GM18873 (cell line): ENCODE data around the gene AGRP.

Source experiments
- ATAC-seq: cut with Tn5 transposase; IDR thresholded peaks from one replicate; pipeline ENCODE4 v1.9.1; 2021; ENCODE audit warnings: mild to moderate bottlenecking, moderate library complexity, moderate number of reproducible peaks; ENCODE audit not compliant: unreplicated experiment, low FRiP score

AGRP gene

GRCh38 chr16:67464565-67464964 lies 18.8 kb downstream of the AGRP start:
- ATAC-seq = no peak

GRCh38 chr16:67463691-67464090 lies 19.7 kb downstream of the AGRP start:
- no peak for ATAC-seq

- ATAC-seq = no peak
These were observed 20.3 kb downstream of the AGRP start for GRCh38 chr16:67463059-67463458.

GRCh38 chr16:67462279-67462655 lies 21.1 kb downstream of the AGRP start:
- no peak for ATAC-seq

- no peak for ATAC-seq
These were observed 21.6 kb downstream of the AGRP start for GRCh38 chr16:67461600-67462278.

- no peak for ATAC-seq
These were observed 22.4 kb downstream of the AGRP start for GRCh38 chr16:67460961-67461360.

GRCh38 chr16:67460168-67460567 lies 23.2 kb downstream of the AGRP start:
- no peak for ATAC-seq

GRCh38 chr16:67459861-67460150 lies 23.5 kb downstream of the AGRP start:
- no peak for ATAC-seq

- ATAC-seq = no peak
These were observed 24.1 kb downstream of the AGRP start for GRCh38 chr16:67459066-67459860.

- ATAC-seq = no peak
These were observed 25.2 kb downstream of the AGRP start for GRCh38 chr16:67458121-67458641.

- ATAC-seq = no peak
These were observed 25.7 kb downstream of the AGRP start for GRCh38 chr16:67457611-67458010.

- no peak for ATAC-seq
These were observed 26.8 kb downstream of the AGRP start for GRCh38 chr16:67456391-67457081.

GRCh38 chr16:67454852-67455251 lies 28.5 kb downstream of the AGRP start:
- no peak for ATAC-seq

GRCh38 chr16:67454104-67454503 lies 29.2 kb downstream of the AGRP start:
- no peak for ATAC-seq

GRCh38 chr16:67451704-67452435 lies 31.5 kb downstream of the AGRP start:
- no peak for ATAC-seq

GRCh38 chr16:67451061-67451703 lies 32.2 kb downstream of the AGRP start:
- no peak for ATAC-seq

- ATAC-seq = no peak
These were observed 33.6 kb downstream of the AGRP start for GRCh38 chr16:67449739-67450138.

- no peak for ATAC-seq
These were observed 34.0 kb downstream of the AGRP start for GRCh38 chr16:67449336-67449735.

- ATAC-seq = no peak
These were observed 34.8 kb downstream of the AGRP start for GRCh38 chr16:67448580-67448979.

GRCh38 chr16:67447508-67448076 lies 35.8 kb downstream of the AGRP start:
- no peak for ATAC-seq
